Astrocyte of the spinal cord (primary cell): ENCODE results near the gene TMEM42.

Source experiments
- DNase-seq: peaks from one replicate; pipeline ENCODE4 v3.0.0; 2011; ENCODE audit warnings: low read depth, low spot score
- H3K4me3 ChIP-seq: 2 replicates; pipeline ENCODE4 v1.5.1; 2011; ENCODE audit warnings: low read depth, mild to moderate bottlenecking, low read length, moderate library complexity
- CTCF ChIP-seq: IDR thresholded peaks from 2 replicates; pipeline ENCODE4 v1.5.1; 2012; ENCODE audit warnings: low read depth, mild to moderate bottlenecking, low read length, inconsistent platforms
- in situ Hi-C: cut with HindIII; loops from 2 replicates; pipeline ENCODE4 v1.10.0; 2017; ENCODE audit warnings: low sequenced_read_pairs

Gene TMEM42

GRCh38 chr3:44832032-44832431 lies 29.7 kb upstream of the TMEM42 start:
- no peak for TF ChIP-seq CTCF
- no peak for DNase-seq
- in situ Hi-C loops = no loop called here

GRCh38 chr3:44832965-44833364 lies 28.7 kb upstream of the TMEM42 start:
- TF ChIP-seq CTCF = no peak
- DNase-seq = no peak
- no peak overlapping the region for H3K4me3 ChIP-seq
- in situ Hi-C loops = no loop called here

More at GRCh38 chr3:44832032-44832431, 29.7 kb upstream of the TMEM42 start:
- no peak overlapping the region for H3K4me3 ChIP-seq

DNA sequence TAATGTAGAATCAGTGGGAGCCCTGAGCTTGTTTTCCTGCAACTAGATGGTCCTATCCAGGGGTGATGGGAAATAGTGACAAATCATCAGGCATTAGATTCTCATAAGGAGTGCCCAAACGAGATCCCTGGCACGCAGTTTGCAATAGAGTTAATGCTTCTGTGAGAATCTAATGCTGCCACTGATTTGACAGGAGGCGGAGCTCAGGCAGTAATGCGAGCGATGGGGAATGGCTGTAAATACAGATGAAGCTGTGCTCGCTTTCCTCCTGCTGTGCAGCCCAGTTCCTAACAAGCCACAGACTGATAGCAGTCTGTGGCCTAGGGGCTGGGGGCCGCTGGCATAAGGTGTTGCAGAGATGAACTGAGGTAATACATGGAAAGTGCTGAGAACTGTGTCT lies 28.3 kb upstream of the TMEM42 start:
- TF ChIP-seq CTCF = no peak
- in situ Hi-C loops = no loop called here
- no peak for DNase-seq
- no peak overlapping the region for H3K4me3 ChIP-seq

DNA sequence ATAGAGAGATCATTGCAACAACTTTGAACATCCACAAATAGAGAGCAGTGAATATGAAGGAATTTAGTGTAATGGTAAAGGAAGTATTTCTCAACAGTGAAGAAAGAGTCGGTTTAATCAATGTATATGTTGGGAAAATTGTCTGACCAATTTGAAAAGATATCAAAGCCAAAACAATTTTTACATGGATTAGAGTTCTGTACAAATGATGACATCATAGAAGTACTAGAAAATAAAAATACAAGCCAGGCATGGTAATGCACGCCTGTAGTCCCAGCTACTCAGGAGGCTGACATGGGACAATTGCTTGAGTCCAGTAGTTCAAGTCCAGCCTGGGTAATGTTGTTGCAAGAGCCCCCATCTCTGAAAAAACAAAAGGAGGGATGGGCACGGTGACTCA lies 26.0 kb upstream of the TMEM42 start:
- in situ Hi-C loops = no loop called here
- H3K4me3 ChIP-seq = no peak overlapping the region
- no peak for DNase-seq
- TF ChIP-seq CTCF = no peak

GRCh38 chr3:44842376-44842775 lies 19.3 kb upstream of the TMEM42 start:
- in situ Hi-C loops = no loop called here
- TF ChIP-seq CTCF = no peak

DNA sequence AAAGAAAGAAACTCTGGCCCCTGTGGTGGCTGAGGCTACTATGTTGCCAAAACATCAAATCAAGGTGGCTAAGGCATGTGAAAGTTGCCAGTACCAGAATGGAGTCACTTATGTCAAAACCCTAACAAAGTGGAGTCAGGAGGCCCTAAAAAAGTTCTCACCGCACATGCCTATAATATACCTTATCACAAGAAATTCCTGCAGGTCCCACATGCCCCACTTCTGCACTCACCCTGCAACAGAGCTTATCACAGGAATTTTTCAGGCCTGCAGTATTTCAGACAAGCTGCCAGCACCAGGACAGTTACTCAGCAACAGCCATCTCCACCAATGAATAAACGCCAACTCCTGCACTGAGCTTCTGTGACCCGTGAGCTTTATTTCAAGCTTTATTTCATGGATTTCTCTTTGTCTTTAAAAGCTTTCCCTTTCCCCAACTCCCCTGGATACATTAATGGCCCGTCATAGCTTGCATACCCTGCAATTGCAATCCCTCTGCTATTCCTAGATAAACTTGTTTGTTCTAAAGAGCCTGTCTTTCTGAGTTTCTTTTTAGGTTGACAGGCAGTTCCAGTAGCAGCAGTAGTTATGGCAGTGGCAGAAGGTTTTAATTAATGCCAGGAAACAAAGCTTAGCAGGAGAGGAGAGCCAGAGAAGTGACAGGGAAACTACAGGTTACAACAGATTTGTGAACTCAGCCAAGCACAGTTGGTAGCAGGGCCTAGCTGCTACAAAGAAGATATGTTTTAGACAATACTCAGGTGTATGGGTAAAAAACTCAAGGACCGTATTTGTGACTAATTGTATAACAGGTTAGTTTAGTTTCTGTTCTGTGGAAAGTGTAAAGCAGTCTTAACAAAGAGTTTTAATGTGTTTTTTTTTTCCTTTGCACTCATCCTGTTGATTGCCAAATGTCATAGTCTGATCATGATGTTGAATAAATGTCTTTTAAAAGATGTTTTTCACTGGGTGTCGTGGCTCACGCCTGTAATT lies 15.9 kb upstream of the TMEM42 start:
- in situ Hi-C loops = no loop called here
- H3K4me3 ChIP-seq = no peak overlapping the region
- no peak for TF ChIP-seq CTCF
- peak; percentile 34 for DNase-seq

More at GRCh38 chr3:44842376-44842775, 19.3 kb upstream of the TMEM42 start:
- no peak for DNase-seq
- no peak overlapping the region for H3K4me3 ChIP-seq
